HFFc6 (cell line): ENCODE measurements around the gene HTD2. TPM values are rescaled to one million over a fixed set of nuclear protein-coding genes. Genes with fewer than 3 reads are reported as not detected.
"Not testable (repeated sequence)": the region's sequence is repeated elsewhere in the genome, so short reads cannot be mapped to it uniquely, and the experiment has no call there.

Source experiments
- DNase-seq: peaks from one replicate; pipeline ENCODE4 v3.0.0-alpha.2; 2018
- H3K27ac Mint-ChIP-seq: 2 replicates; pipeline ENCODE4 v1.8.0; 2020; ENCODE audit warnings: mild to moderate bottlenecking, mixed read lengths
- H3K27me3 Mint-ChIP-seq: 2 replicates; pipeline ENCODE4 v1.8.0; 2021; ENCODE audit warnings: mild to moderate bottlenecking, moderate library complexity, mixed read lengths; ENCODE audit not compliant: insufficient read depth
- H3K36me3 Mint-ChIP-seq: 2 replicates; pipeline ENCODE4 v1.8.0; 2021; ENCODE audit warnings: low read depth, mixed read lengths
- H3K4me1 Mint-ChIP-seq: 2 replicates; pipeline ENCODE4 v1.8.0; 2020; ENCODE audit warnings: low read depth, mixed read lengths
- H3K4me3 Mint-ChIP-seq: 2 replicates; pipeline ENCODE4 v1.8.0; 2020; ENCODE audit warnings: mild to moderate bottlenecking, moderate library complexity, mixed read lengths
- H3K9me3 Mint-ChIP-seq: 2 replicates; pipeline ENCODE4 v1.8.0; 2020; ENCODE audit warnings: mild to moderate bottlenecking, mixed read lengths
- total RNA-seq, 6 experiments: library from RNA; stranded (reverse); fragmentation: NEBNext Ultra II Directional; extraction: Animal tissue kit (Norgen Biotek cat#: 25700); gene quantifications; 2 replicates in 1 of 6; 3 replicates in 5 of 6; pipeline ENCODE4 v1.2.3, GENCODE V29; 2021
- TF ChIP-seq, protein P1 (sequence below): fragments of 200-600 bp; sonication (generic); IDR thresholded peaks from 2 replicates; pipeline ENCODE4 v1.5.0; 2021; ENCODE audit warnings: antibody characterized with exemption, mild to moderate bottlenecking

The HTD2 gene
- total RNA-seq, 6 experiments from 2014 or later = 5.1 to 8.7 (median 6.3) TPM

- H3K27ac Mint-ChIP-seq = no peak overlapping the region
- DNase-seq = no peak
- no peaks in the 10 kb centered on the region for H3K9me3 Mint-ChIP-seq
- no peak overlapping the region for H3K4me3 Mint-ChIP-seq
- H3K4me1 Mint-ChIP-seq = no peaks in the 10 kb centered on the region
- TF ChIP-seq, protein P1, sequence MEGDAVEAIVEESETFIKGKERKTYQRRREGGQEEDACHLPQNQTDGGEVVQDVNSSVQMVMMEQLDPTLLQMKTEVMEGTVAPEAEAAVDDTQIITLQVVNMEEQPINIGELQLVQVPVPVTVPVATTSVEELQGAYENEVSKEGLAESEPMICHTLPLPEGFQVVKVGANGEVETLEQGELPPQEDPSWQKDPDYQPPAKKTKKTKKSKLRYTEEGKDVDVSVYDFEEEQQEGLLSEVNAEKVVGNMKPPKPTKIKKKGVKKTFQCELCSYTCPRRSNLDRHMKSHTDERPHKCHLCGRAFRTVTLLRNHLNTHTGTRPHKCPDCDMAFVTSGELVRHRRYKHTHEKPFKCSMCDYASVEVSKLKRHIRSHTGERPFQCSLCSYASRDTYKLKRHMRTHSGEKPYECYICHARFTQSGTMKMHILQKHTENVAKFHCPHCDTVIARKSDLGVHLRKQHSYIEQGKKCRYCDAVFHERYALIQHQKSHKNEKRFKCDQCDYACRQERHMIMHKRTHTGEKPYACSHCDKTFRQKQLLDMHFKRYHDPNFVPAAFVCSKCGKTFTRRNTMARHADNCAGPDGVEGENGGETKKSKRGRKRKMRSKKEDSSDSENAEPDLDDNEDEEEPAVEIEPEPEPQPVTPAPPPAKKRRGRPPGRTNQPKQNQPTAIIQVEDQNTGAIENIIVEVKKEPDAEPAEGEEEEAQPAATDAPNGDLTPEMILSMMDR = no peak
- H3K36me3 Mint-ChIP-seq = peaks cover 4% of the 10 kb centered on the region; the same call in 1 of the 2 replicates
- H3K27me3 Mint-ChIP-seq = 0 out of 2 replicates have a peak, but pooled peaks cover 1% of the 10 kb centered on the region
Observed at GRCh38 chr3:58266577-58266976, 39.7 kb upstream of the HTD2 start.

GRCh38 chr3:58267543-58267942, 38.8 kb upstream of the HTD2 start:
- not testable (repeated sequence) for H3K27me3 Mint-ChIP-seq, H3K4me3 Mint-ChIP-seq, H3K27ac Mint-ChIP-seq, DNase-seq, H3K9me3 Mint-ChIP-seq, H3K36me3 Mint-ChIP-seq, H3K4me1 Mint-ChIP-seq

DNA sequence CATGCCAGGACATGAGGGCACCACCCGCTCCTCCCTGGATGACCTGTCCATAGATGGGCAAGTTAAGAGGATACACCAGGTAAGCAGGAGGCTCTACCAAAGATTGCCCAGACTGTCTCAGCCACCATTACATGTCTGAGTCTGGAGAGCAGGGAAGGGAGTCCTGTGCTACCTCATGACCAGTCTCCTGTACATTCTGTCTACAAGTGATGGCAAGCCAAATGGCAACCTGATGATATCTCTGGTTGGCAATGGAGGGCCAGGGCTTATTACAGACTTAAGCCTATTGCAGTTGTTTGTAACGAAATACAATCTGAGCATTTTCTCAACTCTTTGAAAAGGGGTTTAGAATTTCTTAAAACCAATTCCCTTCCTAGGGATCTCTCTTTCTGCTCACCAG, 37.0 kb upstream of the HTD2 start:
- Mint-ChIP-seq H3K36me3 (peaks cover 9% of the 10 kb centered on the region), H3K9me3 (no peaks in the 10 kb centered on the region), H3K4me1 (peaks cover 27% of the 10 kb centered on the region), H3K27me3 (0 out of 2 replicates have a peak, but pooled peaks cover 1% of the 10 kb centered on the region), H3K4me3 (no peak overlapping the region), H3K27ac (no peak overlapping the region)
- DNase-seq = no peak
- TF ChIP-seq, protein P1 = no peak

DNA sequence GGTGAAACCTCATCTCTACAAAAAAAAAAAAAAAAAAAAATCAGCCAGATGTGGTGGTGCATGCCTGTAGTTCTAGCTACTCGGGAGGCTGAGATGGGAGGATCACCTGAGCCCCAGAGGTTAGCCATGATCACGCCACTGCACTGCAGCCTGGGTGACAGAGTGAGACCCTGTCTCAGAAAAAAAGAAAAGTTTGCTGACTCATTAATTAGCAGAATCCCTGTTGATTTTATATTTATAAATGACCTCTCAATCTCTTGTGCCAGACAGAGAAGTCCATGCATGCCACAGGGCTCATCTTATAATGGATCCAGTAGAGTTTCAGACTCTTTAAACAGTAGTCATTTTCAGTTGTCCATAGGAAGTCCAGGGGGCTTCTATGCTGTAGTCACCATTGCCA, 35.8 kb upstream of the HTD2 start:
- peaks cover 14% of the 10 kb centered on the region for H3K36me3 Mint-ChIP-seq
- H3K27ac Mint-ChIP-seq = no peak overlapping the region
- no peaks in the 10 kb centered on the region for H3K9me3 Mint-ChIP-seq
- H3K4me3 Mint-ChIP-seq = no peak overlapping the region
- TF ChIP-seq, protein P1 = no peak
- no peaks in the 10 kb centered on the region for H3K27me3 Mint-ChIP-seq
- no peak for DNase-seq
- H3K4me1 Mint-ChIP-seq = peaks cover 32% of the 10 kb centered on the region

DNA sequence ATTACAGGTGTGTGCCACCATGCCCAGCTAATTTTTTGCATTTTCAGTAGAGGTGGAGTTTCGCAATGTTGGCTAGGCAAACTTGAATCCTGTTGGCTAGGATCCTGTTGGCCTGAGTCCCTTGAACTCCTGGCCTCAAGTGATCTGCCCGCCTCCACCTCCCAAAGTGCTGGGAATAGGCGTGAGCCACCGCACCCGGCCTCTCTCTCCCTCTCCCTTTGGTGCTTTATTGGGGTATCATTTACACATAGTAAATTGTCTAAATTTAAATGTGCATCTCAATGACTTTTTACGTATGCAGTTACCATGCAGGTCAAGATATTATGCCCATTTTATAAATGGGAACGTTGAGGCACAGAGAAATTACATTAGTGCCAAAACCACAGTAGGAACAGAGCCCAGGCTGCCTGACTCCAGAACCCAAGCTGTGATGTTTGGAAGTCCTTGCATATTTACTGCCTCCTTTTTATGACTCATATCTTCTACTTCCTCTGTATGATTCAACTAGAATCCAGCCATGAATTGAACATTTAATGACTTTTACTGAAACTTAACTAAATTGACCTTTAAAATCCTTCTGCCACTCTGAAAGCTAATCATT, 34.3 kb upstream of the HTD2 start:
- TF ChIP-seq, protein P1 = no peak
- peaks cover 32% of the 10 kb centered on the region for H3K4me1 Mint-ChIP-seq
- no peaks in the 10 kb centered on the region for H3K27me3 Mint-ChIP-seq
- DNase-seq = peak; percentile 85
- peaks cover 27% of the 10 kb centered on the region for H3K36me3 Mint-ChIP-seq
- no peaks in the 10 kb centered on the region for H3K9me3 Mint-ChIP-seq
- H3K27ac Mint-ChIP-seq = peak overlapping the region; percentile 95
- H3K4me3 Mint-ChIP-seq = peak overlapping the region; percentile 80

GRCh38 chr3:58272891-58273290, 33.4 kb upstream of the HTD2 start:
- peaks cover 32% of the 10 kb centered on the region for H3K4me1 Mint-ChIP-seq
- H3K4me3 Mint-ChIP-seq = peak overlapping the region; percentile 80; the same call in 1 of the 2 replicates
- no peaks in the 10 kb centered on the region for H3K9me3 Mint-ChIP-seq
- TF ChIP-seq, protein P1 = no peak
- DNase-seq = no peak
- peak overlapping the region; percentile 95 for H3K27ac Mint-ChIP-seq
- no peaks in the 10 kb centered on the region for H3K27me3 Mint-ChIP-seq
- H3K36me3 Mint-ChIP-seq = peaks cover 36% of the 10 kb centered on the region

DNA sequence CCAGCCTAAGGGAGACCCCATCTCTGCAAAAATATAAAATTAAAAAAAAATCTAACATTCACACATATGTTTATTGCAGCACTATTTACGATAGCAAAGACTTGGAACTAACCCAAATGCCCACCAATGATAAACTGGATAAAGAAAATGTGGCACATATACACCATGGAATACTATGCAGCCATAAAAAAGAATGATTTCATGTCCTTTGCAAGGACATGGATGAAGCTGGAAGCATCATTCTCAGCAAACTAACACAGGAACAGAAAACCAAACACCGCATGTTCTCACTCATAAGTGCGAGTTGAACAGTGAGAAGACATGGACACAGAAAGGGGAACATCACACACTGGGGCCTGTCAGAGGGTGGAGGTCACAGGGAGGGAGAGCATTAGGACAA, 33.0 kb upstream of the HTD2 start:
- Mint-ChIP-seq H3K4me1 (peaks cover 32% of the 10 kb centered on the region), H3K36me3 (peaks cover 38% of the 10 kb centered on the region)
- DNase-seq, H3K4me3 Mint-ChIP-seq, H3K27me3 Mint-ChIP-seq, H3K9me3 Mint-ChIP-seq, H3K27ac Mint-ChIP-seq: not testable (repeated sequence)
